CD14-positive monocyte (primary cell): ENCODE results near the gene RHOT2. TPM values are rescaled to one million over a fixed set of nuclear protein-coding genes. Genes with fewer than 3 reads are reported as not detected.
A peak's percentile ranks its signal among the peaks of the same experiment; 100 is the strongest.

ENCODE experiments used
- DNase-seq, 3 donors: peaks; one replicate each; pipeline ENCODE4 v3.0.0-alpha.2; 2011 to 2022
- H2AFZ ChIP-seq: 2 replicates; pipeline ENCODE4 v1.6.0; 2012; ENCODE audit warnings: mild to moderate bottlenecking, low read depth, low read length, inconsistent platforms; ENCODE audit not compliant: insufficient read depth, poor library complexity, severe bottlenecking
- H3K27ac ChIP-seq, 2 donors: 1 replicate in 1 of 2; 2 replicates in 1 of 2; pipeline ENCODE4 v1.5.1; 2012 to 2013; ENCODE audit warnings: low read length in 2 of 2, control low read depth in 1 of 2, inconsistent platforms in 1 of 2, low read depth in 1 of 2, mild to moderate bottlenecking in 1 of 2
- H3K27me3 ChIP-seq, 2 donors: one replicate each; pipeline versions ENCODE4 v1.6.0 to v1.6.1; 2011 to 2013; ENCODE audit warnings: low read length in 2 of 2; ENCODE audit not compliant: control insufficient read depth in 2 of 2, insufficient read depth in 2 of 2
- H3K36me3 ChIP-seq, 2 donors: replicated peaks in 1 of 2; 1 replicate in 1 of 2; 2 replicates in 1 of 2; pipeline versions ENCODE4 v1.5.1 to v1.6.1; 2012 to 2013; ENCODE audit warnings: low read length in 2 of 2, control low read depth in 1 of 2, inconsistent platforms in 1 of 2, mild to moderate bottlenecking in 1 of 2; ENCODE audit not compliant: insufficient read depth in 2 of 2, control insufficient read depth in 1 of 2
- H3K4me1 ChIP-seq, 2 donors: 1 replicate in 1 of 2; 2 replicates in 1 of 2; pipeline versions ENCODE4 v1.5.1 to v1.6.1; 2012 to 2013; ENCODE audit warnings: low read length in 2 of 2, control low read depth in 1 of 2, inconsistent platforms in 1 of 2, mild to moderate bottlenecking in 1 of 2, moderate library complexity in 1 of 2; ENCODE audit not compliant: insufficient read depth in 2 of 2, control insufficient read depth in 1 of 2
- H3K4me2 ChIP-seq: replicated peaks from 2 replicates; pipeline ENCODE3; 2012; ENCODE audit warnings: low read length, moderate library complexity, mild to moderate bottlenecking; ENCODE audit not compliant: poor library complexity, severe bottlenecking; ENCODE audit errors: extremely low read depth
- H3K4me3 ChIP-seq, 3 experiments: fragments of 200-600 bp in 1 of 3; sonication (generic) in 1 of 3; replicated peaks in 1 of 3; 1 replicate in 2 of 3; 2 replicates in 1 of 3; pipeline ENCODE4 v1.5.1; 2011 to 2013; ENCODE audit warnings: low read length in 3 of 3, mild to moderate bottlenecking in 3 of 3, control low read depth in 2 of 3, low read depth in 2 of 3, inconsistent platforms in 1 of 3, moderate library complexity in 1 of 3
- H3K79me2 ChIP-seq: 2 replicates; pipeline ENCODE4 v1.6.0; 2012; ENCODE audit warnings: mild to moderate bottlenecking, control low read depth, inconsistent platforms, low read length, moderate library complexity; ENCODE audit not compliant: insufficient read depth
- H3K9ac ChIP-seq: 2 replicates; pipeline ENCODE4 v1.6.0; 2017; ENCODE audit warnings: low read length, mild to moderate bottlenecking; ENCODE audit not compliant: insufficient read depth, poor library complexity, severe bottlenecking
- H3K9me3 ChIP-seq, 2 donors: replicated peaks in 1 of 2; 1 replicate in 1 of 2; 2 replicates in 1 of 2; pipeline versions ENCODE4 v1.5.1 to v1.6.1; 2012 to 2013; ENCODE audit warnings: low read length in 2 of 2, control low read depth in 1 of 2; ENCODE audit not compliant: control insufficient read depth in 1 of 2, insufficient read depth in 1 of 2
- H4K20me1 ChIP-seq: 2 replicates; pipeline ENCODE4 v1.6.0; 2012; ENCODE audit warnings: mild to moderate bottlenecking, low read length, control low read depth, moderate library complexity; ENCODE audit not compliant: insufficient read depth
- H3K27ac Mint-ChIP-seq, 7 donors: one replicate each; pipeline ENCODE4 v1.8.0; 2020; ENCODE audit warnings: mild to moderate bottlenecking in 7 of 7, mixed read lengths in 7 of 7, moderate library complexity in 6 of 7, inconsistent platforms in 2 of 7
- H3K27me3 Mint-ChIP-seq, 3 donors: one replicate each; pipeline ENCODE4 v1.8.0; 2021 to 2022; ENCODE audit warnings: low read depth in 3 of 3, mild to moderate bottlenecking in 3 of 3, mixed read lengths in 3 of 3, moderate library complexity in 3 of 3, inconsistent platforms in 1 of 3
- H3K36me3 Mint-ChIP-seq, 2 donors: one replicate each; pipeline ENCODE4 v1.8.0; 2020; ENCODE audit warnings: mixed read lengths in 2 of 2, inconsistent platforms in 1 of 2, mild to moderate bottlenecking in 1 of 2
- H3K4me1 Mint-ChIP-seq: one replicate; pipeline ENCODE4 v1.8.0; 2020; ENCODE audit warnings: mild to moderate bottlenecking, mixed read lengths
- H3K4me3 Mint-ChIP-seq, 2 donors: one replicate each; pipeline ENCODE4 v1.8.0; 2020; ENCODE audit warnings: mild to moderate bottlenecking in 2 of 2, mixed read lengths in 2 of 2, moderate library complexity in 1 of 2
- H3K9me3 Mint-ChIP-seq, 7 donors: one replicate each; pipeline ENCODE4 v1.8.0; 2020 to 2022; ENCODE audit warnings: mixed read lengths in 7 of 7, mild to moderate bottlenecking in 6 of 7, moderate library complexity in 6 of 7, inconsistent platforms in 2 of 7
- WGBS: methylation state at CpG from one replicate; pipeline ENCODE4 v1.1.5; 2013; ENCODE audit warnings: missing lambda C conversion rate; ENCODE audit not compliant: insufficient coverage; 5-methylcytosine and 5-hydroxymethylcytosine counted together
- intact Hi-C, 2 donors: fragments of 100-400 bp; cut with micrococcal nuclease; formaldehyde crosslinking; loops; one replicate each; pipeline versions ENCODE4 v1.15.0 to v1.15.1; 2023
- polyA plus RNA-seq, 3 donors: library from polyadenylated mRNA; depleted of rRNA in 1 of 3; unstranded in 2 of 3; stranded (reverse) in 1 of 3; fragments of 300-500 nt in 2 of 3; fragments of >200 nt in 1 of 3; fragmentation: Illumina TruSeq in 2 of 3; gene quantifications; 1 replicate in 2 of 3; 2 replicates in 1 of 3; pipeline ENCODE4 v1.2.3, GENCODE V29; 2012 to 2021
- TF ChIP-seq, protein P1 (sequence below): fragments of 200-600 bp; IDR thresholded peaks from one replicate; pipeline ENCODE4 v1.8.0; 2022; ENCODE audit warnings: antibody characterized with exemption, mild to moderate bottlenecking

Gene RHOT2
- polyA plus RNA-seq, 3 donors: 25.4 to 276 (median 26.3) TPM

DNA sequence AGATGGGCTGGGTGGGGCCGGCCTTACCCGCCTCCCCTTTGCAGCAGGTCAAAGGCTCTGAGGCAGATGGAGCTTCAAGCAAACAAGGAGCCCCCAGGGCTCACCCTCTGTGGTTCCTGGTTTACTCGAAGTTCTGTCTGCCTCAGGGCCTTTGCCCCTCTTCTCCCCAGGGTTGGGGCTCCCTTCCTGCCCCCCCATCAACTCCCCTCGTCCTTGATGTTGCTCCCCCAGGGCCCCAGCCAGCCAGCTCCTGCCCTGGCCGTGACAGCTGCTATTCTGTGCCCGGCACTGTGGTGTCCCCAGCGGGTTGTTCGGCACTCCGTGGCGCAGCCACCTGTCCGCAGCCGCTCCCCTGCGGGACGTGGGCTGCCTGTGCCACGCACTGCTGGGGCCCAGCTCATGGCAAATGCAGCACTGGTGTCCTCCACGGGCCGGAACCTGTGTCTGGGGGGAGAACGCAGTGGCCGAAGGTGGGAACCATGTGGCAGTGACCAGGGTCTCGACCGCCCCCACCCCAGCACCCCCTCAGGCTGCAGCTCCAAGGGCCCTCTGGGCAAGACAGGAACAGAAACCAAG is 42.7 kb downstream of the RHOT2 start:
- H3K36me3 ChIP-seq: no peaks in the 10 kb centered on the region
- H3K4me2 ChIP-seq: no peak overlapping the region
- TF ChIP-seq, protein P1, sequence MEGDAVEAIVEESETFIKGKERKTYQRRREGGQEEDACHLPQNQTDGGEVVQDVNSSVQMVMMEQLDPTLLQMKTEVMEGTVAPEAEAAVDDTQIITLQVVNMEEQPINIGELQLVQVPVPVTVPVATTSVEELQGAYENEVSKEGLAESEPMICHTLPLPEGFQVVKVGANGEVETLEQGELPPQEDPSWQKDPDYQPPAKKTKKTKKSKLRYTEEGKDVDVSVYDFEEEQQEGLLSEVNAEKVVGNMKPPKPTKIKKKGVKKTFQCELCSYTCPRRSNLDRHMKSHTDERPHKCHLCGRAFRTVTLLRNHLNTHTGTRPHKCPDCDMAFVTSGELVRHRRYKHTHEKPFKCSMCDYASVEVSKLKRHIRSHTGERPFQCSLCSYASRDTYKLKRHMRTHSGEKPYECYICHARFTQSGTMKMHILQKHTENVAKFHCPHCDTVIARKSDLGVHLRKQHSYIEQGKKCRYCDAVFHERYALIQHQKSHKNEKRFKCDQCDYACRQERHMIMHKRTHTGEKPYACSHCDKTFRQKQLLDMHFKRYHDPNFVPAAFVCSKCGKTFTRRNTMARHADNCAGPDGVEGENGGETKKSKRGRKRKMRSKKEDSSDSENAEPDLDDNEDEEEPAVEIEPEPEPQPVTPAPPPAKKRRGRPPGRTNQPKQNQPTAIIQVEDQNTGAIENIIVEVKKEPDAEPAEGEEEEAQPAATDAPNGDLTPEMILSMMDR: no peak
- H3K36me3 Mint-ChIP-seq: no peaks in the 10 kb centered on the region
- H3K4me3 Mint-ChIP-seq: peak overlapping the region in 1 of 2 donors; percentile 26
- peaks cover 41 to 72% (median 66%) of the 10 kb centered on the region in 3 donors for H3K27me3 Mint-ChIP-seq
- H3K4me3 ChIP-seq: no peak overlapping the region
- no peak for DNase-seq
- H3K27me3 ChIP-seq: peaks cover 3 to 65% of the 10 kb centered on the region in 2 donors
- no peak overlapping the region for H3K27ac Mint-ChIP-seq
- WGBS: 75% methylated on average over 21 of the region's 21 CpGs
- no peak overlapping the region for H3K9ac ChIP-seq
- intact Hi-C loops: loop anchor here (1.0 to 2.0 kb wide), 2 partner anchors 74 to 75 kb away; no protein-coding TSS in a partner anchor
- H3K27ac ChIP-seq: no peak overlapping the region
- no peak overlapping the region for H2AFZ ChIP-seq
- peaks cover 0 to 5% (median 0%) of the 10 kb centered on the region in 7 donors for H3K9me3 Mint-ChIP-seq
- no peaks in the 10 kb centered on the region for H3K4me1 Mint-ChIP-seq
- peaks cover 7 to 13% of the 10 kb centered on the region in 2 donors for H3K4me1 ChIP-seq
- H3K9me3 ChIP-seq: no peaks in the 10 kb centered on the region
- H3K79me2 ChIP-seq: no peaks in the 10 kb centered on the region
- no peaks in the 10 kb centered on the region for H4K20me1 ChIP-seq

DNA sequence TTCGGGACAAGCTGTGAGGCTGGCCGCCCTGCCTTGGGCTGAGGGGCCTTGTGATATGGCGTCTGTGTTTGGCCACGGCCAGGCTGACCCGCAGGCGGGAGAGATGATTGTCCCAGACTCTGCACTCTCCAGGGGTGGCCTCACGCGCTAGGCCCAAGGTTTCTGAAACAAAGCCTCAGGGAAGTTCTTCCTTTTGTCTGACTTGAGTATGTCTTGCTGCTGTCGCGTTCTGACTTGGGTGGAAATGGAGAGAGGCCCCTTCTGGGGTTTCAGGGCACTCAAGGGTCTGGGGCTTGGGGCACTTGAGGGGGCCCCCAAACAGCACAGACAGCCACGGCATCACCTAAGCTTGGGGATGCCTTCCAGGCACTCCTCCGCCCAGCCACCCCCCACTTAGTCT is 43.2 kb downstream of the RHOT2 start:
- no peaks in the 10 kb centered on the region for H3K79me2 ChIP-seq
- 74% methylated on average over 8 of the region's 12 CpGs for WGBS
- peaks cover 0 to 3% of the 10 kb centered on the region in 2 donors for H3K9me3 ChIP-seq
- H3K4me1 ChIP-seq: peaks cover 10 to 18% of the 10 kb centered on the region in 2 donors
- H3K36me3 Mint-ChIP-seq: no peaks in the 10 kb centered on the region
- H2AFZ ChIP-seq: no peak overlapping the region
- H3K4me3 ChIP-seq: no peak overlapping the region
- intact Hi-C loops: loop anchor here (1.0 to 2.0 kb wide), 2 partner anchors 74 kb away; no protein-coding TSS in a partner anchor
- no peak overlapping the region for H3K27ac Mint-ChIP-seq
- no peak overlapping the region for H3K4me2 ChIP-seq
- H3K27ac ChIP-seq: no peak overlapping the region
- H3K4me1 Mint-ChIP-seq: peaks cover 4% of the 10 kb centered on the region
- DNase-seq: no peak
- peaks cover 0 to 5% (median 0%) of the 10 kb centered on the region in 7 donors for H3K9me3 Mint-ChIP-seq
- H3K4me3 Mint-ChIP-seq: no peak overlapping the region
- H3K27me3 Mint-ChIP-seq: peaks cover 43 to 74% (median 68%) of the 10 kb centered on the region in 3 donors
- peaks cover 6 to 67% of the 10 kb centered on the region in 2 donors for H3K27me3 ChIP-seq
- H4K20me1 ChIP-seq: no peaks in the 10 kb centered on the region
- no peak overlapping the region for H3K9ac ChIP-seq
- TF ChIP-seq, protein P1: no peak
- no peaks in the 10 kb centered on the region for H3K36me3 ChIP-seq
